Uterus (tissue), 4 donors: ENCODE measurements around the gene MATN3. TPM values are rescaled to one million over a fixed set of nuclear protein-coding genes. Genes with fewer than 3 reads are reported as not detected.

Experiments
- DNase-seq, 2 donors: peaks; one replicate each; pipeline ENCODE4 v3.0.0-alpha.2; 2019 to 2020
- H3K27ac ChIP-seq, 2 donors: fragments of 200-600 bp; sonication (generic); 1 replicate in 1 of 2; 2 replicates in 1 of 2; pipeline ENCODE4 v1.5.1; 2016 to 2018
- H3K27me3 ChIP-seq, 2 donors: fragments of 200-600 bp; sonication (generic); one replicate each; pipeline ENCODE4 v1.5.1; 2018 to 2019; ENCODE audit warnings: control low read depth in 1 of 2
- H3K36me3 ChIP-seq, 2 donors: fragments of 200-600 bp; sonication (generic); one replicate each; pipeline ENCODE4 v1.5.1; 2019; ENCODE audit warnings: control low read depth in 1 of 2
- H3K4me1 ChIP-seq, 2 donors: fragments of 200-600 bp; sonication (generic); one replicate each; pipeline ENCODE4 v1.5.1; 2018 to 2019; ENCODE audit warnings: control low read depth in 1 of 2
- H3K4me3 ChIP-seq, 2 donors: fragments of 200-600 bp; sonication (generic); 1 replicate in 1 of 2; 2 replicates in 1 of 2; pipeline ENCODE4 v1.5.1; 2018 to 2019; ENCODE audit warnings: mild to moderate bottlenecking in 1 of 2
- H3K9me3 ChIP-seq, 2 donors: fragments of 200-600 bp; sonication (generic); one replicate each; pipeline ENCODE4 v1.5.1; 2019; ENCODE audit warnings: control low read depth in 1 of 2
- POLR2A ChIP-seq, 2 donors: fragments of 450-650 bp; IDR thresholded peaks; one replicate each; pipeline ENCODE4 v1.6.1; 2016; ENCODE audit warnings: antibody characterized with exemption in 2 of 2, mild to moderate bottlenecking in 1 of 2, moderate library complexity in 1 of 2
- intact Hi-C: fragments of 100-400 bp; cut with DNase I; formaldehyde crosslinking; loops from one replicate; pipeline ENCODE4 v1.15.1; 2023; ENCODE audit warnings: low total_unique reads
- total RNA-seq, 4 donors: library from RNA; depleted of rRNA in 3 of 4; stranded (reverse); fragments of >200 nt in 3 of 4; gene quantifications; one replicate each; pipeline versions ENCODE4 v1.1.0 to v1.2.4, GENCODE V29; 2014 to 2023
- TF ChIP-seq, protein P1 (sequence below), 4 experiments: fragments of 200-600 bp in 2 of 4; fragments of 450-650 bp in 2 of 4; sonication (generic) in 2 of 4; IDR thresholded peaks; one replicate each; pipeline ENCODE4 v1.5.1; 2016 to 2019; ENCODE audit warnings: antibody characterized with exemption in 4 of 4, mild to moderate bottlenecking in 2 of 4, moderate library complexity in 1 of 4
- donor health status: DM: yes; HTN: yes; CAD: no.

Gene MATN3
- total RNA-seq, 4 donors from 2014 or later, result 1.2 to 2.1 (median 1.3) TPM

DNA sequence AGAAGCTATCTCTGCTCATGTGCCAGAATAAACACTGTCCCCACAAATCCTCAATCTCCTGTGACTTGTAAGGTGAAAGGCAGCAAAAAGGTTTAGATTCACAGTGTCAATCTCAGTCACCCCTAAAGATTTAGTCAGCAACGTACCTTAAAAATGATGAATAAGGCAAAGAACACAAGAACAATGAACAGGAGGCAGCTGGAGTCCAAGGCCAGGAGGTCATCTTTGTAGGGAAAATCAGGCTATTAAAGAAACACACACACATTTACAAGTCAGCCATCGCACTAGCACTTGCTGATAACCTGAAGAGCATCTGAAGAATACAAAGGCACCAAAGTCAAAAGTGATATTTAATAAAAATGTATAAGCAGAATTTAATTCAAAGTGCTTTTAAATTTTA is 22.4 kb upstream of the MATN3 start:
- peaks cover 0 to 3% of the 10 kb centered on the region in 2 donors for H3K4me1 ChIP-seq
- no peak for DNase-seq
- no peaks in the 10 kb centered on the region for H3K27me3 ChIP-seq
- intact Hi-C loops, result no loop called here
- H3K36me3 ChIP-seq, result no peaks in the 10 kb centered on the region
- no peak overlapping the region for H3K27ac ChIP-seq
- H3K9me3 ChIP-seq, result no peaks in the 10 kb centered on the region
- no peak for TF ChIP-seq POLR2A (IDR thresholded peaks at IDR 0.05)
- TF ChIP-seq, protein P1, sequence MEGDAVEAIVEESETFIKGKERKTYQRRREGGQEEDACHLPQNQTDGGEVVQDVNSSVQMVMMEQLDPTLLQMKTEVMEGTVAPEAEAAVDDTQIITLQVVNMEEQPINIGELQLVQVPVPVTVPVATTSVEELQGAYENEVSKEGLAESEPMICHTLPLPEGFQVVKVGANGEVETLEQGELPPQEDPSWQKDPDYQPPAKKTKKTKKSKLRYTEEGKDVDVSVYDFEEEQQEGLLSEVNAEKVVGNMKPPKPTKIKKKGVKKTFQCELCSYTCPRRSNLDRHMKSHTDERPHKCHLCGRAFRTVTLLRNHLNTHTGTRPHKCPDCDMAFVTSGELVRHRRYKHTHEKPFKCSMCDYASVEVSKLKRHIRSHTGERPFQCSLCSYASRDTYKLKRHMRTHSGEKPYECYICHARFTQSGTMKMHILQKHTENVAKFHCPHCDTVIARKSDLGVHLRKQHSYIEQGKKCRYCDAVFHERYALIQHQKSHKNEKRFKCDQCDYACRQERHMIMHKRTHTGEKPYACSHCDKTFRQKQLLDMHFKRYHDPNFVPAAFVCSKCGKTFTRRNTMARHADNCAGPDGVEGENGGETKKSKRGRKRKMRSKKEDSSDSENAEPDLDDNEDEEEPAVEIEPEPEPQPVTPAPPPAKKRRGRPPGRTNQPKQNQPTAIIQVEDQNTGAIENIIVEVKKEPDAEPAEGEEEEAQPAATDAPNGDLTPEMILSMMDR (IDR thresholded peaks at IDR 0.05), result no peak
- no peak overlapping the region for H3K4me3 ChIP-seq

DNA sequence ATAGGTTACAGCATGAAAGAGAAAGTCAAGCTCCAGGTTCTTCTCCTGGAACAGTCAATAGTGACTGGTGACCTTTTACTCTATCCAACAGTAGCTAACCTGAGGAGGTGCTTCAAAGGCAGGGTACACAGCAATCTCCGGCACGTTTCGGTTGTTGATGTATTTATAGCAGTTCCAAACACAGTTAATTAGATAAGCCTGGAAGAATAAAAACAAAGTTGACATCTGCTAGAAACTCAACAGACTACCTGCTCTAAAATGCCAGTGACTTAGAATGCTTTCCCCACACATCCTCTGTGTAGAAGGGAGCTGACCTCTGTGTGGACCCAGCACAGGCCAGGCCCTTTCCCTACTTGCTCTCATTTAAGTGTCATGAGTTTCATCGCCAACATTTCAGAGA is 21.8 kb upstream of the MATN3 start:
- no peaks in the 10 kb centered on the region for H3K27me3 ChIP-seq
- no peaks in the 10 kb centered on the region for H3K9me3 ChIP-seq
- no peak for TF ChIP-seq POLR2A (IDR thresholded peaks at IDR 0.05)
- TF ChIP-seq, protein P1 (IDR thresholded peaks at IDR 0.05), result no peak
- intact Hi-C loops, result no loop called here
- no peak overlapping the region for H3K4me3 ChIP-seq
- DNase-seq, result no peak
- H3K27ac ChIP-seq, result no peak overlapping the region
- no peaks in the 10 kb centered on the region for H3K36me3 ChIP-seq
- no peaks in the 10 kb centered on the region for H3K4me1 ChIP-seq

DNA sequence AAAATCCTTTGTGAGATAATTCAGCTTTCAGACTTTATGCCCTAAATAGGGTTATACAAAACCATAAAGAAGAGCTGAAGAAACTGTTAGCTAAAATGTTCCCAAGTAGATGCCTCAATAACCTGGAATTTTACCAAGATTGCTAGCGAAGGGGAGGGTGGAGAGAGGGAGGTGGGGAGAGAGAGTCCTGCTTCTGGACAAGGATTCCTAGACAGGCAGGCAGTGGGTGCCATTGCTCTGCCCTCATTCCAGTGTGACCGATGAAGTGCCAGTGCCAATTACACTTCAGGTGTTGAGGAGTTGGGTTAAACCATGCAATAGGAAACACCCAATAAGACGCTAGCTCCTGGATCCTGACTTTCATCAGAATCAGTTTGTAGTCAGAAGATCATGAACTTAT is 20.9 kb upstream of the MATN3 start:
- no peak overlapping the region for H3K4me3 ChIP-seq
- H3K27ac ChIP-seq, result no peak overlapping the region

DNA sequence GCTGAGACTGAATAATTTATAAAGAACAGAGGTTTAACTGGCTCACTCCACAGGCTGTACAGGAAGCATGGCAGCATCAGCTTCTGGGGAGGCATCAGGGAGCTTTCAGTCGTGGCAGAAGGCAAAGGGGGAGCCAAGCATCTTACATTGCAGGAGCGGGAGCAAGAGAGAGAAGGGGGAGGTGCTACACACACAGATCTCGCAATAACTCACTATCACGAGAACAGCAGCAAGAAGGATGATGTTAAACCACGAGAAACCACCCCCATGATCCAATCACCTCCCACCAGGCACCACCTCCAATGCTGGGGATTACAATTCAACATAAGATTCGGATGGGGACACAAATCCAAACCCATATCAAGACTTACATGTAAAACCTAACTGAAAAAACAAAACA is 17.8 kb upstream of the MATN3 start:
- intact Hi-C loops, result no loop called here
- no peak for DNase-seq
- Histone ChIP-seq H3K36me3 (no peaks in the 10 kb centered on the region), H3K4me1 (no peaks in the 10 kb centered on the region), H3K27me3 (no peaks in the 10 kb centered on the region), H3K4me3 (no peak overlapping the region), H3K9me3 (peaks cover 0 to 9% of the 10 kb centered on the region in 2 donors), H3K27ac (no peak overlapping the region)
- TF ChIP-seq, protein P1 (IDR thresholded peaks at IDR 0.05), result no peak
- TF ChIP-seq POLR2A (IDR thresholded peaks at IDR 0.05), result no peak

More for the DNA sequence above, 20.9 kb upstream of the MATN3 start:
- H3K36me3 ChIP-seq, result no peaks in the 10 kb centered on the region
- no peaks in the 10 kb centered on the region for H3K27me3 ChIP-seq
- TF ChIP-seq POLR2A (IDR thresholded peaks at IDR 0.05), result no peak
- TF ChIP-seq, protein P1 (IDR thresholded peaks at IDR 0.05), result no peak
- H3K4me1 ChIP-seq, result no peaks in the 10 kb centered on the region
- H3K9me3 ChIP-seq, result peaks cover 0 to 5% of the 10 kb centered on the region in 2 donors
- no peak for DNase-seq
- intact Hi-C loops, result no loop called here

DNA sequence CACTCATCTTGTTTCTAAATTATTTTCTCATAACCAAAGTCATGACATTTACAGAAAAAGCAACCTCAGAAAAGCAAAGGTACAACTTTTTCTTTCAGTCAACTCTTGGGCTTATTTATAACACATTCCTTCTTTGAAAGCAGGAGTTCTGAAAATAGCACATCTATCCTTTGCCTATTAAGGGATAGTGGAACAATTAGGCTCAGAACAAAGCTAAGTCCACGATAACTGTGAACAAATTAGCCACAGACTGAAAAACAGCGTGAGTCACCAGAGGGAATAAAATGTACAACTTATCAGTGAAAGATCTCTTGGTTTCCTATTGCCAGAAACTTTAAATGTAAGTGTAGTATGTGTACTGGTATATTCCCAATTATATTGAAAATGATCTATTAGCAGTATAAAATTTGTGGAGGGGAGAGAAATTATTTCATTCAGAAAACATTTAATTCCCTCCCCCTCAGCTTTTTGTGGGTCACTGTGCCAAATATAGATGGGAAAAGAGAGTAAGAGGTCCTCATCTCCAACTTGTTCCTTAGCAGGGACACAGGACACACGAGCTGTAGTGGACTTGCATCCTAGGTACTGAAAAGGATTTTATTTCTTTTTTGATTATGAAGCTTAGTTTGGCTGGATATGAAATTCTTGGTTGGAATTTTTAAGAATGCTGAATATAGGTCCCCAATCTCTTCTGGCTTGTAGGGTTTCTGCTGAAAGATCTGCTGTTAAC is 15.4 kb upstream of the MATN3 start:
- intact Hi-C loops, result no loop called here
- Histone ChIP-seq H3K4me1 (no peaks in the 10 kb centered on the region), H3K9me3 (peaks cover 0 to 9% of the 10 kb centered on the region in 2 donors), H3K27ac (peak overlapping the region in 1 of 2 donors; percentile 62), H3K4me3 (no peak overlapping the region), H3K27me3 (no peaks in the 10 kb centered on the region), H3K36me3 (no peaks in the 10 kb centered on the region)
- TF ChIP-seq POLR2A (IDR thresholded peaks at IDR 0.05), result no peak
- TF ChIP-seq, protein P1 (IDR thresholded peaks at IDR 0.05), result no peak
- DNase-seq, result no peak
